SU-DHL-6 (cell line): ENCODE data around the gene KLHL9.
A peak's percentile ranks its signal among the peaks of the same experiment; 100 is the strongest.

Experiments
- H2AFZ ChIP-seq: fragments of 200-600 bp; sonication (generic); 2 replicates; pipeline ENCODE4 v1.6.1; 2014; ENCODE audit warnings: low read depth, mild to moderate bottlenecking, moderate library complexity, mixed read lengths, antibody characterized with exemption, low read length; ENCODE audit not compliant: severe bottlenecking
- H3F3A ChIP-seq: fragments of 200-600 bp; shearing (Covaris generic); 2 replicates; pipeline ENCODE4 v1.6.0; 2016; ENCODE audit warnings: antibody characterized with exemption, mild to moderate bottlenecking; ENCODE audit not compliant: insufficient read depth
- H3K27ac ChIP-seq: fragments of 200-600 bp; sonication (generic); 2 replicates; pipeline ENCODE4 v1.5.1; 2016; ENCODE audit warnings: low read depth, mild to moderate bottlenecking, low read length, moderate library complexity, mixed read lengths
- H3K27me3 ChIP-seq: fragments of 200-600 bp; sonication (generic), shearing (Covaris generic); 2 replicates; pipeline ENCODE4 v1.6.0; 2014; ENCODE audit warnings: mild to moderate bottlenecking, low read length
- H3K36me3 ChIP-seq: fragments of 200-600 bp; sonication (generic); 2 replicates; pipeline ENCODE4 v1.6.1; 2014; ENCODE audit warnings: mild to moderate bottlenecking, low read length, mixed read lengths
- H3K4me2 ChIP-seq: fragments of 300-600, 200-600 bp; shearing (Covaris generic), sonication (generic); 2 replicates; pipeline ENCODE4 v1.6.0; 2014; ENCODE audit warnings: low read length, low read depth, mild to moderate bottlenecking; ENCODE audit not compliant: poor library complexity, severe bottlenecking
- H3K4me3 ChIP-seq: fragments of 200-600 bp; sonication (generic); 2 replicates; pipeline ENCODE4 v1.5.1; 2014; ENCODE audit warnings: antibody characterized with exemption, low read length, mild to moderate bottlenecking, mixed read lengths; ENCODE audit not compliant: insufficient read depth, poor library complexity, severe bottlenecking
- H3K79me2 ChIP-seq: fragments of 200-600 bp; sonication (generic); 2 replicates; pipeline ENCODE4 v1.6.1; 2014; ENCODE audit warnings: mild to moderate bottlenecking, low read length, moderate library complexity; ENCODE audit not compliant: insufficient read depth
- H3K9ac ChIP-seq: fragments of 200-600 bp; sonication (generic); 2 replicates; pipeline ENCODE4 v1.7.0; 2014; ENCODE audit warnings: mild to moderate bottlenecking, low read length
- H3K9me2 ChIP-seq: fragments of 200-600 bp; sonication (generic); replicated peaks from 2 replicates; pipeline ENCODE4 v1.6.1; 2014; ENCODE audit warnings: low read length; ENCODE audit not compliant: insufficient read depth
- H3K9me3 ChIP-seq: fragments of 200-600 bp; sonication (generic); 2 replicates; pipeline ENCODE4 v1.6.1; 2014; ENCODE audit warnings: low read length, mixed read lengths; ENCODE audit not compliant: insufficient read depth
- H4K20me1 ChIP-seq: fragments of 200-600 bp; sonication (generic); 2 replicates; pipeline ENCODE4 v1.6.1; 2014; ENCODE audit warnings: low read depth, mild to moderate bottlenecking, antibody characterized with exemption, low read length, moderate library complexity, mixed read lengths
- EZH2phosphoT487 ChIP-seq: fragments of 200-600 bp; sonication (generic), shearing (Covaris generic); conservative IDR thresholded peaks from 2 replicates; pipeline ENCODE4 v1.6.1; 2018; ENCODE audit warnings: mild to moderate bottlenecking, antibody characterized with exemption, low read length, moderate library complexity, mixed read lengths
- TF ChIP-seq, protein P1 (sequence below): fragments of 200-600 bp; sonication (generic); IDR thresholded peaks from one replicate; pipeline ENCODE4 v1.5.1; 2017; ENCODE audit warnings: antibody characterized with exemption, mild to moderate bottlenecking, low read length, moderate library complexity; ENCODE audit not compliant: insufficient read depth, poor library complexity, severe bottlenecking

The KLHL9 gene

GRCh38 chr9:21320465-21320864 is 14.7 kb downstream of the KLHL9 start:
- Histone ChIP-seq H3F3A (no peaks in the 10 kb centered on the region), H3K4me2 (no peak overlapping the region), H4K20me1 (peaks cover 2% of the 10 kb centered on the region; the same call in 1 of the 2 replicates), H3K27me3 (no peaks in the 10 kb centered on the region), H3K79me2 (no peaks in the 10 kb centered on the region), H3K27ac (no peak overlapping the region), H3K36me3 (no peaks in the 10 kb centered on the region), H3K4me3 (no peak overlapping the region), H3K9me2 (no peaks in the 10 kb centered on the region), H3K9ac (no peak overlapping the region), H2AFZ (no peak overlapping the region), H3K9me3 (no peaks in the 10 kb centered on the region)
- TF ChIP-seq, protein P1, sequence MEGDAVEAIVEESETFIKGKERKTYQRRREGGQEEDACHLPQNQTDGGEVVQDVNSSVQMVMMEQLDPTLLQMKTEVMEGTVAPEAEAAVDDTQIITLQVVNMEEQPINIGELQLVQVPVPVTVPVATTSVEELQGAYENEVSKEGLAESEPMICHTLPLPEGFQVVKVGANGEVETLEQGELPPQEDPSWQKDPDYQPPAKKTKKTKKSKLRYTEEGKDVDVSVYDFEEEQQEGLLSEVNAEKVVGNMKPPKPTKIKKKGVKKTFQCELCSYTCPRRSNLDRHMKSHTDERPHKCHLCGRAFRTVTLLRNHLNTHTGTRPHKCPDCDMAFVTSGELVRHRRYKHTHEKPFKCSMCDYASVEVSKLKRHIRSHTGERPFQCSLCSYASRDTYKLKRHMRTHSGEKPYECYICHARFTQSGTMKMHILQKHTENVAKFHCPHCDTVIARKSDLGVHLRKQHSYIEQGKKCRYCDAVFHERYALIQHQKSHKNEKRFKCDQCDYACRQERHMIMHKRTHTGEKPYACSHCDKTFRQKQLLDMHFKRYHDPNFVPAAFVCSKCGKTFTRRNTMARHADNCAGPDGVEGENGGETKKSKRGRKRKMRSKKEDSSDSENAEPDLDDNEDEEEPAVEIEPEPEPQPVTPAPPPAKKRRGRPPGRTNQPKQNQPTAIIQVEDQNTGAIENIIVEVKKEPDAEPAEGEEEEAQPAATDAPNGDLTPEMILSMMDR, result no peak
- no peak for TF ChIP-seq EZH2phosphoT487

DNA sequence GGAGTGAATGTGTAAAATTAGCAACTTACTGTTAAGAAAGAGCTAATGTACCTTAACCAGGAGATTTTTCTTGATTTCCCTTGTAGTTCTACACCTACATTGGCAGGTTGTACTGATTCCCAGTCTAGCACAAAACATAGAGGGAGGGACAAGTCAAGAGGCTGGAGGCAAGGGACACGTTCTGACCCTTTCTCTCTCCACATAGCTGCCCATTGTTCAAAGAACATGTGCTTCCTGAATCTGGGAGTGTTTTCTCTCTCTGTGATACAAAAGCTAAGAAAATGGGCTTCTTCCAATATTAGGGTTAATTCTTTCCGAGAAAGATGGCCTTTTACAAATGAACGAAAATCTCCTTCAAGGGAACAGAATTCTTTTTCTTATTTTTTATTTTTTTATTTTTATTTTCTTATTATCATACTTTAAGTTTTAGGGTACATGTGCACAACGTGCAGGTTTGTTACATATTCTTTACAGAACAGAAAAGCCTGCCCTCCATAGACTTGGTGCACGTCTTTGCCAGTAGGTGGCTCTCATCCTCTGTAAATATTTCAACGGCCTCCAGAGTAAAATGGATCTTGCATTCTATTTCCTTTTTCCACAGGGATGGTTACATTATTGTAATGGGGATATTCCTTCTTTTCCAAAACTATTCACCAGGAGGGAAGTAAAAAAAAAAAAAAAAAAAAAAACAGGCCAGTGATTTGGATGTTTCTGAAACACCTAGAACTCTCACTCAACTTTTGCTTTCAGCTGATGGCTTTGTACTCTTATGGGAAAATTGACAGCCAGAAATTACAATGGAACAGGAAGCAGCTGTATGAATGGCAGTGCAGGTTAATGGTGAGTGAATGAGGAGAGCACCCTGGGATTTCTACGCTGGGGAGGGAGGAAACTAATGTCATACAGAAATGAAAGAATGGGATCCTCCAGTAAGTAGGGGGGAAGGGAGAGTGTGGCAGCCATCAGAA is 17.0 kb downstream of the KLHL9 start:
- H3K27me3 ChIP-seq, result no peaks in the 10 kb centered on the region
- H3K27ac ChIP-seq, result no peak overlapping the region
- no peak overlapping the region for H3K9ac ChIP-seq
- no peaks in the 10 kb centered on the region for H3K9me3 ChIP-seq
- no peak overlapping the region for H2AFZ ChIP-seq
- H3K36me3 ChIP-seq, result no peaks in the 10 kb centered on the region
- no peaks in the 10 kb centered on the region for H3K79me2 ChIP-seq
- no peak overlapping the region for H3K4me3 ChIP-seq
- no peaks in the 10 kb centered on the region for H3K9me2 ChIP-seq
- no peak for TF ChIP-seq EZH2phosphoT487
- TF ChIP-seq, protein P1, result peak; percentile 78
- H4K20me1 ChIP-seq, result no peaks in the 10 kb centered on the region
- H3K4me2 ChIP-seq, result no peak overlapping the region
- H3F3A ChIP-seq, result no peaks in the 10 kb centered on the region

- Histone ChIP-seq H3K9me2 (no peaks in the 10 kb centered on the region), H4K20me1 (no peaks in the 10 kb centered on the region), H2AFZ (no peak overlapping the region), H3K36me3 (no peaks in the 10 kb centered on the region), H3K9ac (no peak overlapping the region), H3F3A (no peaks in the 10 kb centered on the region), H3K9me3 (no peaks in the 10 kb centered on the region), H3K27ac (no peak overlapping the region), H3K79me2 (no peaks in the 10 kb centered on the region), H3K4me2 (no peak overlapping the region), H3K4me3 (no peak overlapping the region), H3K27me3 (no peaks in the 10 kb centered on the region)
- no peak for TF ChIP-seq EZH2phosphoT487
- TF ChIP-seq, protein P1, result no peak
These were observed 18.3 kb downstream of the KLHL9 start for GRCh38 chr9:21316860-21317259.
